Right lung (tissue), 5 donors: Measurements from ENCODE around the gene DNAJC6. TPM values are rescaled to one million over a fixed set of nuclear protein-coding genes. Genes with fewer than 3 reads are reported as not detected.
"Not testable (repeated sequence)": the region's sequence is repeated elsewhere in the genome, so short reads cannot be mapped to it uniquely, and the experiment has no call there.

Source experiments
- DNase-seq, 2 donors: peaks; one replicate each; pipeline ENCODE4 v3.0.0-alpha.2; 2013
- polyA plus RNA-seq, 5 donors: library from polyadenylated mRNA; unstranded; fragments of 120-200 nt; gene quantifications; one replicate each; pipeline versions ENCODE4 v1.2.1 to v1.2.3, GENCODE V29; 2013; ENCODE audit warnings: inconsistent platforms in 1 of 5, low replicate concordance in 1 of 5; ENCODE audit not compliant: insufficient read length in 5 of 5, insufficient read depth in 1 of 5

DNAJC6 gene
- polyA plus RNA-seq, 5 donors, result 1.6 to 4.1 (median 2.4) TPM

GRCh38 chr1:65357291-65357960 lies 48.1 kb downstream of the DNAJC6 start:
- no peak for DNase-seq

DNA sequence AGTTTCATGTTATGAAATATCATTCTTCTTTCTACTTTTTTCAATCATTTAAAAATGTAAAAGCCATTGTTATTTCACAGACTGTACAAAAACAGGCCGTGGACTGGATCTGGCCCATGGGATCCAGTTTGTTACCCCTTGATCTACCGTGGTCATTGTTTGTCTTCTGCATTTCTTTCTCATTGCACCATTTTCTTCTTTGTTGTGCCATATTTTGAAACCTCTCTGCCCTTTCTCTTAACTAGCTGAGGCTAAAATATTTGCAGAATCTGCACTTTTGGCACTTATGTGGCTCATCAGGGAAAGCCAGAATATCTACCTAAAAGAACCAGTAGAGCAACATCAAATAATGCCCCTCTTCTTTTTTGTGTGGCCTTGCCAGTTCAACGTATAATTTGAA lies 50.5 kb downstream of the DNAJC6 start:
- no peak for DNase-seq

- no peak for DNase-seq
Observed at GRCh38 chr1:65360648-65361047, 51.3 kb downstream of the DNAJC6 start.

- no peak for DNase-seq
Observed at GRCh38 chr1:65362545-65362944, 53.2 kb downstream of the DNAJC6 start.

- no peak for DNase-seq
Observed at GRCh38 chr1:65363484-65363883, 54.1 kb downstream of the DNAJC6 start.

- no peak for DNase-seq
Observed at GRCh38 chr1:65368403-65368802, 59.1 kb downstream of the DNAJC6 start.

DNA sequence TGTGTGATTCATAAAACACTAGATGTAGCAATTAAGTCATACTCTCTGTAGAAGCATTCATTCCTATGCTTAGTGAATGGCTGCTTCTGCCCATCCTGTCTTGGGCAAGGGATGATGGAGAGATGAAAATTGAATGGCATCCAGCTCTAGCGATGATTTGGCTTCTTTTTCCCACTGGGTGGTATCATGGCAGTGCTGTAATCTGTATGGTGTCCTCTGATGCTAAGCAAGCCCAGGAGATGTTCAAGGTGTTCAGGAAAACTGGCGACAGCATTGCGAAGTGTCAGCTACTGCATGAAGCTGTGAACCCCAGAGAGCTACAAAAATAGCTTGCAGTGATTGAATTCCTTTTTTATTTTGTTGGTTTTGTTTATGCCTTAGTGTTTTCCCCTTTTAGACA lies 62.2 kb downstream of the DNAJC6 start:
- no peak for DNase-seq

- DNase-seq, result no peak
Observed at GRCh38 chr1:65372557-65372956, 63.2 kb downstream of the DNAJC6 start.

GRCh38 chr1:65377496-65378246 lies 68.3 kb downstream of the DNAJC6 start:
- DNase-seq, result no peak

DNA sequence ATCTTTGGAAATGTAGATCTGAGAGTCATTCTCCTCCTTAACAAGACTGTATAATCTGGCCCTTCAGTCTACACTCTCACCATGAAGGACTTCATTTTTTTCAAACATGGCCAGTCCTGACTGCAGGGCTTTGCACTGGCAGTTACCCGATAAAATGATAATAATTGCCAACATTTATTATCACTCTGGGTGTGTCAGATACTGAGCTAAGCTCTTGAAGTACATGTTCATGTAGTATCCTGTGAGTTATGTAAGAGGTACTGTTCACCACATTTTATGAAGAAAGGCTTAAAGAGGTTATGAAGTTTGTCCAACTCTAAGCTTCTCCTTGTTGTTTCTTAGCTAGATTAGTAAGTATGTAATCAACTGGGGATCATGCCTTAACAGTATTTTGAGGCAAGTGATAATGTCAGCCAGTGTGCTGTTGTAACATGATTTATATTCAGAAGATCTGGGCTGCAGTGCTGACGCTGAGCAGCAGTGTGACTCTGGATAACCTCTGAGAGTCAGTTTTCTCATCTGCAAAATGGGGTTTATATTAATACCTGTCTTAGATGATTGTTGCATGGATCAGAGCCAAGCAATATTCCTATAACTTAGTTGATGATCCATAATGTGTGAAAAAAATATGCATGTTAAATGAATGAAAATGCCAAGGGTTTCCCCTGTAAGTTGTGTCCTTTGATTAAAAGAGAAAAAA lies 69.1 kb downstream of the DNAJC6 start:
- DNase-seq, result no peak

DNA sequence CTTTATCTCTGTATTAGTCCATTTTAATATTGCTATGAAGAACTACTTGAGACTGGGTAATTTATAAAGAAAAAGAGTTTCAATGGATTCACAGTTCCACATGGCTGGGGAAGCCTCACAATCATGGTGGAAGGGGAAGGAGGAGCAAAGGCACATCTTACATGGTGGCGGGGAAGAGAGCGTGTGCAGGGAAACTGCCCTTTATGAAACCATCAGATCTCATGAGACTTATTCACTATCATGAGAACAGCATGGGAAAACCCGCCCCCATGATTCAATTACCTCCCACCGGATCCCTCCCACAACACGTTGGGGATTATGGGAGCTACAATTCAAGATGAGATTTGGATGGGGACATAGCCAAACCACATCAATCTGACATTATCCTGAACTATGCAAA lies 75.1 kb downstream of the DNAJC6 start:
- DNase-seq, result not testable (repeated sequence)

DNA sequence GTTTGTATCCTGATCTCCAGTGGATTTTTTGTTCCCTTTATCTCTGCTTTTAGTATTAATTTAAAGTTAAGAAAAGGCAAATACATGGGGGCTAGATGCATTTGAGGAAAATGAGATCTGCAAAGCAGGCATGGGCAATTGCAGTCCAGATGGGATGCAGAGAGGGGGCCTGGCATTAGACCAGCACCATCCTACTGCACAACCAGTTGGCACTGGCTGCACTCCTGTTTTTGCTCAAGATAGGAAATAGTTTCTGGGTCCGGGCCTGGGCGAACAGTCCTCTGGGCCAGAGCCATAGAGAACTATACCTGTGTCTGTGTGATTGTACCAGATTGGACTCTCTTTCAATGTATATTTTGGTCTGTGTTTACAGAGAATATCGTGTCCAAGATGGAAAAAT lies 77.1 kb downstream of the DNAJC6 start:
- no peak for DNase-seq

DNA sequence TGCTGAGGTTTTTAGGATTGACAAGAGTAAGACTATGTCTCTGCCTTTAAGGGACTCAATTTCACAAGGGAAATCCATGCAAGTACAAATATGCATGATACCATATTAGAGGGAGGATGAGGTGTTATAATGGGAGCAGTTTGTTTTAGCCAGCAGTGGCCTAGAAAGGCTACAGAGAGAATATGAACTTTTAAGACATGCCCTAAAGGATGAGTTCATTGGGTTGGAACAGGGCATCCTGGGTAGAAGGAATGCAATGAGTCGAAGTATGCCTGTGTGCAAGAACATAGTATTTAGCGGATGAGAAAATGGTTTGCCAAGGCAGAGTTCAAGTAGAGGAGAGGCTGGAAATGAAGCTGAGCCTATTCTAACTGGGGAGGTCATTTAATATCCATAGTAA lies 78.5 kb downstream of the DNAJC6 start:
- DNase-seq, result no peak

DNA sequence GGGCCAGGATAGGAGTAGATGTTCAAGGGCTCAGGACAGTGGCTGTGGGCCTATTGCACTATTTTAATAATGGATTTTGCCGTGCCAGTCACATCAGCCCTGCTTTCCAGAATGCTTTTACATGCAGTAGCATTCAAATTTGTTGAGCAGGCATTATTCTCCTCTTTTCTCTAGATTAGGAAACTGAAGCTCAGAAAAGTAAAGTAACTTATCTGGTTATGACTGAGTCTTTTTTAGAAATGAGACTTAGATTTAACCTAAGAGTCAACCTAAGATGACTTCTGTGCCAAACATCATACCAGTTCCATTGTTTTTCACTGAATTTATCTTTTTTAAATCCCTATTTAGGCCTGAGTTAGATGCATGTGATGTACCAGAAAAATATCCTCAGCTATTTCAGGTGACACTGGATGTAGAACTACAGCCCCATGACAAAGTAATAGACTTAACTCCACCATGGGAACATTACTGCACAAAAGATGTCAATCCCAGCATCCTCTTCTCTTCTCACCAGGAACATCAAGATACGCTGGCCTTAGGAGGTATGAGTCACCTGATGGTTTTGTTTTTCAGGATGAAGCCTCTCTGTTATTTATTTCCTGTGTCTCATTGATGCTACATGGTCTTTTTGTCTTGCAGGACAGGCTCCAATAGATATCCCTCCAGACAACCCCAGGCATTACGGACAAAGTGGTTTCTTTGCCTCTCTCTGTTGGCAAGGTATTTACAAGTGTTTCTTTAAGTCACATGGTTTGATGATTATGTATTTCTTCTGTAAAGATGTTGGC lies 79.8 kb downstream of the DNAJC6 start:
- DNase-seq, result no peak

GRCh38 chr1:65392497-65392896 lies 83.2 kb downstream of the DNAJC6 start:
- no peak for DNase-seq

DNA sequence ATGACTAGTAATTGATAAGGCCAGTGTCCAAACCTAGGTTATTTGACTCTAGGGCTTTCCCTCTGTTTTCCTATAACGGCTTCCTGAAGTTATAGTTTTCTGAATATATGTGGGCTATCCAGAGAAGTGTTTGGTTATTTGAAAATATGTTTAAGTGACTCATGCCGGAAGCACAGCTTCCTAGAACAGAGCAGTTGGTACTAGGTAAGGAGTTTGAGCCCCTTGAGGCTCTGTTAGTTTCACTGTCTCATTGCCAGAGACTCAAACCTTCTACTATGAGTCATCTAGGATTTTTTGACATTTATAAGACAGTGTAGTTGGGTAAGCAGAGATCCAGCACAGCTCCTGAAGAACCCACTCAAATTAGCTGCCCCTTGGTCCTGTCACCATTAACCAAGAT lies 84.0 kb downstream of the DNAJC6 start:
- DNase-seq, result no peak

DNA sequence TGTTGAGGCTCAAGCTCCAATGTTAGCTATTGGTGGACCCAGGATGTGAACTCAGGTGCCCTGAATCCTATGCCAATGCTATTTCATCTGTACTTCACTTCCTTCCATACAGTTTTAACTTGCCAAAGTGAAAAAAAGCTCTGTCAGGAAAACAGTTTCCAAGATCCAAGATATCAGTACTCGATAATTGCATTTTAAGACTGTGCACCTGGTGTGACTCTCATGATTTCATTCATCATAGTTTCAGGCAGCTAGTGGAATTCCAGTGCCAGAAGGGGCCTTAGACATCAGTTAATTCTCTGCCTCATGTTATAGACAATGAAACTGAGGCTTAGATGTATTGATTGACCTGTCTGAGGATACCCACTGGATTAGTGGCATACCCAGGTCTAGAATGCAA lies 84.6 kb downstream of the DNAJC6 start:
- no peak for DNase-seq

- DNase-seq, result no peak
Observed at GRCh38 chr1:65395887-65396612, 86.7 kb downstream of the DNAJC6 start.

DNA sequence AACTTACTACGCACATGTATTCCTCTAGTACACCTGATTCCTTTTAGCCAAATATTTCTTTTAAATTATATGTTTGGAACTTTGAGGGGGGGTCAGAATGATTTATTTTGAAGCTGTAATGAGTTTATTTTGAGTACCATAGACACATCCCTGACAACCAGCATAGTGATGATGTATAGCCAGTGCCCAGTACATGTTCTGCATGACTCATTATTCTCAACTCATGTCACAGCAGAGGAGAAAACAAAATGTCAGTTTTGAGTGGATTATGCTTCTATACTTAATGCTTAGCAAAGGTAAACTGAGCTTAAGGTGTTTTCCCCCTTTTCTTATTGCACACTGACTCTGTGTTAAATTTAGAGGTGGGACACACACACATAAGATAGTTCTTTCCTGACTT lies 88.7 kb downstream of the DNAJC6 start:
- DNase-seq, result no peak

DNA sequence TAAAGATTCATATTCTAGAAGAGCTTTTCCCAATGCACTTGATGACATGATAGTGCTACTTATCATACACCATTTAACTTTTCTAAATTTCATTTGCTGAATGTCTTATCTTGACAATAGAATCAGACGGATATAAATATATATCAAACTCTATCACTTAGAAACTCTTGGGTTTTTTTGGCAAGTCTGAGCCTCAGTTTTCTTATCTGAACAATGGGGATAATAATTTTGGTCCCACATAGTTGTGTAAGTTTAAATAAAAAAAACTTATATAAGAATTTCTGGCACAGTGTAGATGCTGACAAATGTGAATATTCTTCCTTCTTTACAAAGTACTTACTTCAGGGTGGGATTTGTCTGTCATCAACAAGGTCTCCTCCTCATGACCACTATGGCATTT lies 89.7 kb downstream of the DNAJC6 start:
- no peak for DNase-seq

GRCh38 chr1:65401612-65402011 lies 92.3 kb downstream of the DNAJC6 start:
- DNase-seq, result no peak
